Tibial nerve (tissue), 4 donors: ENCODE data around the gene PDCD4. TPM values are rescaled to one million over a fixed set of nuclear protein-coding genes. Genes with fewer than 3 reads are reported as not detected.

Experiments used
- total RNA-seq, 4 donors: library from RNA; depleted of rRNA; stranded (reverse); fragments of >200 nt; gene quantifications; one replicate each; pipeline ENCODE4 v1.1.0, GENCODE V29; 2016

PDCD4 gene
- total RNA-seq, 4 donors from 2014 or later, result 68.6 to 109 (median 82.7) TPM

Other genes starting within 250 kb of the PDCD4 start
- gene RBM20, start 227.6 kb upstream of the PDCD4 start, total RNA-seq, result 1 to 10 TPM; 1.3 to 8.7 (median 2.7) TPM
- gene BBIP1, start 47.3 kb downstream of the PDCD4 start, total RNA-seq, result 10 to 100 TPM; 25.2 to 37.0 (median 33.9) TPM
- gene SHOC2, start 47.7 kb downstream of the PDCD4 start, total RNA-seq, result 10 to 100 TPM; 49.2 to 50.9 (median 50.5) TPM
- 10 to 100 TPM in 3 of 4 donors, 1 to 10 TPM in 1; 8.5 to 62.1 (median 17.6) TPM for gene ADRA2A, start 205.1 kb downstream of the PDCD4 start, total RNA-seq